NCI-H1417 (cell line): ENCODE data around the gene APOBEC2.
A peak's percentile ranks its signal among the peaks of the same experiment; 100 is the strongest.

Experiments
- DNase-seq, 3 experiments: peaks; one replicate each; lab custom pipeline; 2025; lab: John Stamatoyannopoulos, UW

Gene APOBEC2

GRCh38 chr6:41058783-41059181, 5.8 kb downstream of the APOBEC2 start:
- no peak for DNase-seq

- no peak for DNase-seq
Observed at GRCh38 chr6:41059556-41059955, 6.6 kb downstream of the APOBEC2 start.

DNA sequence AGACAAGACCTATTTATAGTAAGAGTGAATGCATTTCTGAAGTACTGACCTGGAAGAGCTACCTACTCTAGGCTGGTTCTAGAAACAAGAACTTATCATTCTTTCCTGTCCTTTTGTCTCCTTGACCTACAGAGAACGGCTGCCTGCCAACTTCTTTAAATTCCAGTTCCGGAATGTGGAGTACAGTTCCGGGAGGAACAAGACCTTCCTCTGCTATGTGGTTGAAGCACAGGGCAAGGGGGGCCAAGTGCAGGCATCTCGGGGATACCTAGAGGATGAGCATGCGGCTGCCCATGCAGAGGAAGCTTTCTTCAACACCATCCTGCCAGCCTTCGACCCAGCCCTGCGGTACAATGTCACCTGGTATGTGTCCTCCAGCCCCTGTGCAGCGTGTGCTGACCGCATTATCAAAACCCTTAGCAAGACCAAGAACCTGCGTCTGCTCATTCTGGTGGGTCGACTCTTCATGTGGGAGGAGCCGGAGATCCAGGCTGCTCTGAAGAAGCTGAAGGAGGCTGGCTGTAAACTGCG, 8.3 kb downstream of the APOBEC2 start:
- DNase-seq: no peak

GRCh38 chr6:41062056-41062455, 9.1 kb downstream of the APOBEC2 start:
- DNase-seq: no peak

GRCh38 chr6:41063884-41064285, 10.9 kb downstream of the APOBEC2 start:
- DNase-seq: no peak

DNA sequence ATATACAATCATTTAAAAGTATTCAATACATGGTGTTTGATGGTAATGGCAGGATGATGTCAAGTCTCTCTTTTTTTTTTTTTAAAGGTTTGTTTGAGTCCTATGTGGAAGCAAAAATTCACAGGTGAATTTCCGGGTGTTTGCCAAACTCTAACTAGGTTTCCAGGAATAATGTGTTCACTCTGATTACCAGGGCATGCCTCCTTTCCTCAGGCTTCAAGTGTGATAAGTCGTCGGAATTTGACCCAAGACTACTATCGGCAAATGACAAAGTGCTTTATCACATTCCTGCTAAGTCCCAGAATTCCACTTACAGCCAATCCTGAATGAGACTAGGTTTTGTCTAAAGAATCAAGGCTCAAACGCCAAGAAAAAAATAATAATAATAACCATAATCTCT, 11.8 kb downstream of the APOBEC2 start:
- DNase-seq: no peak

GRCh38 chr6:41065550-41066026, 12.6 kb downstream of the APOBEC2 start:
- no peak for DNase-seq

- DNase-seq: peak; percentile 35 to 85 (median 81)
Observed at GRCh38 chr6:41066867-41067304, 13.9 kb downstream of the APOBEC2 start.

GRCh38 chr6:41071501-41071922, 18.5 kb downstream of the APOBEC2 start:
- DNase-seq: no peak

- DNase-seq: peak; percentile 100
Observed at GRCh38 chr6:41071923-41072835, 19.2 kb downstream of the APOBEC2 start, which contains the start of gene OARD1. OARD1 (minus strand) TSS chr6:41072356; CDS start chr6:41071634, 722 bp downstream.

DNA sequence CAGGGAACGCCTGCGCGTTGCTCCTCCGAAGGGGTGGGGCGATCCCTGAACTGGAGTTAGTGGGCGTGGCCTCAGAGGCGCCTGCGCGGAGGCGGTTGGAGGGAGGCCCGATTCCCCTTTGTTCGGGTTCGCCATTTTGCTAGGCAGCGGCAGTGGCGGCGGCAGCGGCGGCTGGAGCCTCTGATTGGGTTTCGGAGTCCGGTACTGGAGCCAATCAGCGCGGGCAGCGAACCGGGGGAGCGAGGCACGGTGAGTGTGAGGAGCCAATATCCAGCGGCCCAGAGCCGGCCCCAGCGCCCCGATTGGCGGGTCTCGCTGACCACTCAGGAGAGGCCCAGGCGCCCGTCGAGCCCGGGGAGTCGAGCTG, 19.8 kb downstream of the APOBEC2 start, which contains the start of gene NFYA:
Gene NFYA, plus strand, starts transcription at position 139 of the 367 bp plus-strand sequence. CDS start 6,116 bp downstream, outside the sequence.
- no peak for DNase-seq

- DNase-seq: peak; percentile 58 to 85 (median 82)
Observed at GRCh38 chr6:41073203-41073967, 20.4 kb downstream of the APOBEC2 start.

DNA sequence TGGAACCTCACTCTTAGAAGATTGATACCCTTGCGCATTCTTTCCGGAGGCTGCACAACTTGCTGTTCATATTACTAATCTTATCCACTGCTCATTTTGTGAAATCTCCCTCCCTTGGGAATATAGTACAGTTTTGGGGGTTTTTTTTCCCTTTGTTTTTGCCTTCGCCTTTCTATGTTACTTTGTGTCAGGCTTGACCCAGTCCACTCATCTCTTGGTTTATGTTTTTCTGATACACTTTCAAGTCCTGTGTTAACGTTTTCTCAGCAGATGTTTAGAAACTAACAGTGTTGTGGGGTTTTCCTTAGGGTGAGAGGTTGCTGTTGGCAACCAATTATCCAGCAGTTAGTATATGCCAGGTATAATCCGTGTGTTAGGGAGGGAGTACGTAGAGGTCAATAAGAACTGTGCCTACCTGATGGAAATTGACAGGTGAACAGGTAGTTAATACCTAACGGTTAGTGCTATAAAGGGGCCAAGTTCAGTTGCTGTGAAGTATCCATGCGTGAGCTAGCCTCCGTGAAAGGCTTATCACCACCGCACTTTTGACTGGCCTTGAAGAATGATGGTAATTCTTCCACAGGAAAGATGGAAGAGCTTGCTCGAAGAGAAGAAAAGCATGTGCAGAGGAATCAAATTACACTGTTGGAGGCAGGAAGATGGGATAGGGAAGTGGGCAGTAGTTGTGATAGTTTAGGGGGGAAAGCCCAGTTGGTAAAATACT, 21.1 kb downstream of the APOBEC2 start:
- DNase-seq: peak in 2 of 3 experiments; percentile 60 to 76

- peak in 1 of 3 experiments; percentile 16 for DNase-seq
Observed at GRCh38 chr6:41074692-41075436, 21.9 kb downstream of the APOBEC2 start.

DNA sequence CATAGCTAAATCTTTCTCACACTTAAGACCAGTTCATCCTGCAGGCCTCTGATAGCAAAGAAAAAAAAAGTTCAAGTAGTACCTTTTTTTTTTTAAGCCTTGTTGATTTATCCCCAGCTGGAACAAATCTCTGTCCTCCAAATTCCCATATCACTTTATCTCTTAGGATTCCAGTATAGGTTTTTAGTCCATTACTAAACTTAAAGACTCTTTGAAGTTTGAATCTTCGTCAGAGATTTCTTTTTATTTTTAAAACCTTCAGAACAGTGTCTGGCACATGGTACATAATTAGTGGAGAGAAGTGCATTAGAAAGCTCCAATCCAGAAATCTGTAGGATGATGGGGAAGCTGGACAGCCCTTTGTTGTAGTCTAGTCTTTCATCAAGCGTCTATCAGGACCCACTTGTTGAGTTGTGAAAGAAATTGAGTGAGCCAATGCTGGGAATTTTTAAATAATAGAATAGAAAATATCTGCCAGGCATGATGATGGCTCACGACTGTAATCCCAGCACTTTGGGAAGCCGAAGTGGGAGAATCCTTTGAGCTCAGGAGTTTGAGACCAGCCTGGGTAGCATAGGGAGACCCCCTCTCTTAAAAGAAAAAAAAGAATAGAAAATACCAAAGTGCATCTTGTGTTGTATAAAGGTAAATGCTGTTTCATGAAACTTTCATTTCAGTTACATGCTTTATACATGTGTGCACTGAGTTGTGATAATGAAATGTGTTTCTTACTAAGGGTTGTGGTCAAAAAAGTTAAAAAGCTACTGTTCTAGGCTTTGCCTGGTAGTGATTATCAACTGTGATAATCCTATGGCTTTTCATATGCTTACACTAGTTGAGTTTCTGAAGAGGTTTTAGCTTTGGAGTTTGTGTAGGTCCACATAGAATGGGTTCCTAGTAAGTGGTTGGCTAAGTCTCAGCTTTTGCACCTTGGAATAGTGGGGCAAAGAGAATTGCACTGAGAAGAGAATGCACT, 22.9 kb downstream of the APOBEC2 start:
- no peak for DNase-seq

DNA sequence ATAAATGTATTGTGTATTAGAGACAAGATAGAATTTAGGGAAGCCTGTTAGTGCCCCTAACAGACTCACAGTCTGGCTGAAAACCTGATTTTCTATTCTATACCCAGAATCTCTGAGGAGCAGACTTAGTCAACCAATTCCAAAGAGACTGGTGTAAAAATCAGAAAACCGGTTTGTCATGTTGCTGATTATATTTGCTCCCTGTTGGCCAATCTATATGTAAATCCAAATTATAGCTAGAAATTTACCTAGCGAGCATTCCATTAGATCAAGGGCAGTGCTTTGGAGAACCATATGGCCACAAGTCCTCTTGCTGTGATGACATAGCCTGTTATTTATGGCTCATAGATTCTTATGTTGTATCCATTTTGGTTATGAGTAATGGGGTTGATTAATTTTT, 24.5 kb downstream of the APOBEC2 start:
- no peak for DNase-seq

DNA sequence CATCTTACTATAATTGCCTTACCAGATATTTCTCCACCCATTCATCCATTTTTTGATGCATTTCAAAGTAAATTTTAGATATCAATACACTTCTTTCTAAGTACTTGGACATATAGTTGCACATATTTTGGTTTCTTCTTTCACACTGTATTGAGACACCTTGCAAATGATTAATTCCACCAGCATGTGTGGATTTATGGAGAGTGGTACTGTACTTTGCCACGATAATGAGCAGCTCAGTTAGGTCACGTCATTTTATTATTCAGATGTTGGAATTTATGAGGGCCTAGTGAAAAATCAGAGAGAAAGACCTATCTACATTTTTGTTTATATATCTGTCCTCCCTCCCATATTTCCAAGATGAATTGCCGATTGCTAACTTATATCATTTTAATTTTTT, 25.1 kb downstream of the APOBEC2 start:
- DNase-seq: no peak

- no peak for DNase-seq
Observed at GRCh38 chr6:41079080-41079479, 26.1 kb downstream of the APOBEC2 start.

DNA sequence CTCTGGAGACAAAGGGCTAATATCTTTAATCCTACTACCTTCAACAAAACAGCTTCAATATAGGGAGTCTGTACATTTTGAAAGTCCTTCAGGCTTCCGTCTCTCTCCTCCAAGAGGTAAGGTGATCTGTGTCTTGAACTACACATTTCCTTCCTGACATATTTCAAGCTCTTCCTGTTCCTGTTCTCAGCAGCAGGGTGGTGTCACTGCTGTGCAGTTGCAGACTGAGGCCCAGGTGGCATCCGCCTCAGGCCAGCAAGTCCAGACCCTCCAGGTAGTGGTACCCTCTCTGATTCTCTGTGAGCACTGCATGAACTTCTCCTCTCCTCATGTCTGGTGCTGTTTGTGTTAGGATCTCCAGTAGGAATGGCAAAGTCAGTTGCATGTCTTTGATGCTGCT, 27.6 kb downstream of the APOBEC2 start:
- no peak for DNase-seq

- no peak for DNase-seq
Observed at GRCh38 chr6:41083072-41083471, 30.1 kb downstream of the APOBEC2 start.
